ENCODE results near the gene PTPRN2. TPM values are rescaled to one million over a fixed set of nuclear protein-coding genes. Genes with fewer than 3 reads are reported as not detected.

Gene PTPRN2
- polyA plus RNA-seq, 1 of the 3 experiments (the other 2 are of a cell fraction): 4.0 TPM

- no peaks in the 10 kb centered on the region for H3K9me3 ChIP-seq
- no peak overlapping the region for H2AFZ ChIP-seq (ENCODE audit: low read depth)
- DNase-seq: no peak
- POLR2A ChIA-PET: no interaction called here
- 69% methylated on average over 12 of the region's 13 CpGs for WGBS (ENCODE audit: low lambda C conversion rate)
- H3K79me2 ChIP-seq (ENCODE audit: insufficient read depth): no peaks in the 10 kb centered on the region
- no peak overlapping the region for H3K9ac ChIP-seq
- H3K27me3 ChIP-seq (ENCODE audit: insufficient read depth): no peaks in the 10 kb centered on the region
- no peaks in the 10 kb centered on the region for H3K9me2 ChIP-seq
- H3K4me3 ChIP-seq (ENCODE audit: low read depth in 2 of 2, low read length in 1 of 2): no peak overlapping the region
- no peaks in the 10 kb centered on the region for H3F3A ChIP-seq (replicated peaks; ENCODE audit: insufficient read depth)
- H4K20me1 ChIP-seq (ENCODE audit: insufficient read depth): no peaks in the 10 kb centered on the region
- no peak overlapping the region for H3K4me2 ChIP-seq
- CTCF ChIA-PET: no interaction called here
- no peaks in the 10 kb centered on the region for H3K36me3 ChIP-seq (replicated peaks in 1 of 2; ENCODE audit: control insufficient read depth in 1 of 2, insufficient read depth in 2 of 2, low read length in 1 of 2)
- no peak overlapping the region for H3K27ac ChIP-seq (ENCODE audit: low read depth in 2 of 2, low read length in 1 of 2)
- H3K4me1 ChIP-seq (ENCODE audit: control insufficient read depth in 1 of 2, insufficient read depth in 2 of 2, low read depth in 1 of 2, low read length in 1 of 2): no peaks in the 10 kb centered on the region
- TF ChIP-seq YY1 (IDR thresholded peaks at IDR 0.05; ENCODE audit: low read depth): no peak
These were observed 1025.7 kb downstream of the PTPRN2 start for GRCh38 chr7:157561816-157562410.

GRCh38 chr7:157561523-157561785 is 1026.2 kb downstream of the PTPRN2 start:
- H3K27me3 ChIP-seq (ENCODE audit: insufficient read depth): no peaks in the 10 kb centered on the region
- no peaks in the 10 kb centered on the region for H3K79me2 ChIP-seq (ENCODE audit: insufficient read depth)
- TF ChIP-seq JUND (IDR thresholded peaks at IDR 0.05) (no peak), RXRA (IDR thresholded peaks at IDR 0.05; ENCODE audit: borderline replicate concordance, low read depth) (no peak), REST (IDR thresholded peaks at IDR 0.05; ENCODE audit: low read depth, low read length) (no peak), MAX (IDR thresholded peaks at IDR 0.05; ENCODE audit: low read depth) (no peak), MXI1 (IDR thresholded peaks at IDR 0.05; ENCODE audit: low read depth, low read length) (no peak), USF1 (IDR thresholded peaks at IDR 0.05; ENCODE audit: borderline replicate concordance, low read depth) (no peak), MEF2A (IDR thresholded peaks at IDR 0.05; ENCODE audit: borderline replicate concordance, low read depth) (no peak), YY1 (IDR thresholded peaks at IDR 0.05; ENCODE audit: low read depth) (no peak), EP300 (IDR thresholded peaks at IDR 0.05; ENCODE audit: borderline replicate concordance in 1 of 2, low read depth in 1 of 2, low read length in 1 of 2) (no peak)
- no peaks in the 10 kb centered on the region for H3F3A ChIP-seq (replicated peaks; ENCODE audit: insufficient read depth)
- H3K9me3 ChIP-seq: no peaks in the 10 kb centered on the region
- POLR2A ChIA-PET: no interaction called here
- H3K4me2 ChIP-seq: no peak overlapping the region
- no peak for DNase-seq
- H3K4me1 ChIP-seq (ENCODE audit: control insufficient read depth in 1 of 2, insufficient read depth in 2 of 2, low read depth in 1 of 2, low read length in 1 of 2): no peaks in the 10 kb centered on the region
- H3K4me3 ChIP-seq (ENCODE audit: low read depth in 2 of 2, low read length in 1 of 2): no peak overlapping the region
- WGBS (ENCODE audit: low lambda C conversion rate): 45% methylated on average over 3 of the region's 3 CpGs
- no peaks in the 10 kb centered on the region for H3K9me2 ChIP-seq
- H3K27ac ChIP-seq (ENCODE audit: low read depth in 2 of 2, low read length in 1 of 2): no peak overlapping the region
- CTCF ChIA-PET: no interaction called here
- no peak overlapping the region for H2AFZ ChIP-seq (ENCODE audit: low read depth)
- H3K36me3 ChIP-seq (replicated peaks in 1 of 2; ENCODE audit: control insufficient read depth in 1 of 2, insufficient read depth in 2 of 2, low read length in 1 of 2): no peaks in the 10 kb centered on the region
- no peak overlapping the region for H3K9ac ChIP-seq
- H4K20me1 ChIP-seq (ENCODE audit: insufficient read depth): no peaks in the 10 kb centered on the region
